GM10248 (cell line): ENCODE results near the gene AGPAT3.
A peak's percentile ranks its signal among the peaks of the same experiment; 100 is the strongest.

Experiments
- CTCF ChIA-PET: fragments of 300-600 bp; sonication (Branson Sonifier 250); formaldehyde crosslinking; extraction: SDS; loops from one replicate; lab custom pipeline; 2021; ENCODE audit warnings: antibody characterized with exemption; lab: Yijun Ruan, JAX
- POLR2A ChIA-PET: fragments of 350-650 bp; sonication (Branson Sonifier 250); formaldehyde crosslinking; extraction: SDS; loops from one replicate; lab custom pipeline; 2020; ENCODE audit warnings: antibody characterized with exemption; lab: Yijun Ruan, JAX
- DNase-seq: peaks from one replicate; pipeline ENCODE4 v3.0.0; 2012; ENCODE audit errors: extremely low spot score
- CTCF ChIP-seq: IDR thresholded peaks from 2 replicates; pipeline ENCODE4 v1.5.1; 2012; ENCODE audit warnings: mild to moderate bottlenecking, low read depth; ENCODE audit errors: extremely low read depth, missing control alignments, control extremely low read depth

Gene AGPAT3

DNA sequence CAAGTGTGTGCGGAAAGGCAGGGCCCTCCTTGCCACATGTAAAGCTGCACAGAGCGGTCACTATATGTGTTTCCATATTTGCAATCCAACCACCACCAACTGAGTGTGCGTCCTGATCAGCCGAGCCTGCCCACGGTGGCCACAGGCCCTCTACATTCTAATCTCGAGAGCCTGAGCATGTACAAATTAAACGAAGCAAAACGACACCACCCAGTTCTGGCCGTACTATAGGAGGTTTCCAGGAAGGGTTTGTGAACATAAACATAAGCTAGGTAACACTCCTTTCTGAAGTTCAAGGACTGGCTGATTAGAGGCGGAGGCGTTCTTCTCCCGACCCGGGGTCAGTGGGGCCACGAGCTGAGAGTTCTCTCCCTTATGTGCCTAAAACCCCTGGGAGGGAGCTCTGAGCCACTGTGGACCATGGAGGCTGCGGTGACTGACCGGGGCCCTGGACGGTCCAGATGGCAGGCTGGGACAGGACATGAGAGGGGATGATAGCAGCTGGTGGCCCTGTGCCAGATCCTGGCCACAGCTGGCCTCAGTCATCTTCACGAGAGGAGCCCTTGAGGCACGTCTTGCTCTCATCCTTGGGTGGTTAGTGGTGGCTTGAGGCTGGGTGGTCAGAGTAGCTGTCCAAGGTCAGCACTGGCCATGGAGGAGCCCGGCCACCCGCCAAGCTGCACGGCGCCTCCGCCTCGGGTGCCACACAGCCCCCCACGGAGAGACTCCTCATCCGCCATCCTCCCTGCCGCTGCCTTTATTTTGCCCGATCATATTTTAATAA is 108.0 kb downstream of the AGPAT3 start:
- DNase-seq = no peak
- no peak for TF ChIP-seq CTCF
- POLR2A ChIA-PET = no interaction called here
- CTCF ChIA-PET = no interaction called here

GRCh38 chr21:43973634-43973955 is 108.6 kb downstream of the AGPAT3 start:
- POLR2A ChIA-PET = no interaction called here
- CTCF ChIA-PET = no interaction called here
- DNase-seq = no peak
- no peak for TF ChIP-seq CTCF

GRCh38 chr21:43974791-43975468 is 109.9 kb downstream of the AGPAT3 start:
- DNase-seq = no peak
- CTCF ChIA-PET = interaction anchor here (0.6 to 3.3 kb wide), 29 partner anchors 9 to 246 kb away, joined by 3 to 19 read pairs (median 5); partner anchors contain the start of gene RRP1
- POLR2A ChIA-PET = no interaction called here
- no peak for TF ChIP-seq CTCF

DNA sequence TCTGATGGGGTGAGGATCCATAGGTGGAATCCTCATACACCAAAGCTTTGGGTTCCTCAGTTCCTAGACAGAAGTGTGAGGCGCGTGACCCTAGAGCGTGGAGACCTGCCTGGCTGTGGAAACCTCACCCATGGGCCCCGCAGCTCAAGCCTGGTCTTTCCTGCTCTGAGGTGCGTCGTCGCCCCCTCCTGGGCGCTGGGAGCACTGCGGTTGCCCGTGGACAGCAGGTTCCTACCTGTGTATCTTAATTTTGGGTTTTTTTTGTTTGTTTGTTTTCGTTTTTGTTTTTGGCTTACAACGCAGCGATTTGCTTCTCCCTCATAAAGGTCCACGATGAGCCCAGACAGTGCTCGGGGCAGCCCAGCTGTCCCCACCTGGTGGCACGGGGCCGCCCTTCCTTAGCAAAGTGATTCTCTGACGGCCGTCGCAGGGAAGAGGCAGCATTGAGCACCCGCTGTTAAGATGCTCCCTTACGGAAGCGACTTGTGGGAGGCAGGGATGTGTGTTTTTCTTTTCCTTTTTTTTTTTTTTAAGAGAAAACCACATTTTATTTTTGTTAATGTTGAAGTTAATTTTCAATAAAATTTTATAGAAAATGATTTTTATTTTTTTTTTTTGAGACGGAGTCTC is 110.6 kb downstream of the AGPAT3 start:
- POLR2A ChIA-PET = no interaction called here
- peak; percentile 89 for DNase-seq
- CTCF ChIA-PET = interaction anchor here (0.6 to 3.3 kb wide), 29 partner anchors 10 to 247 kb away, joined by 3 to 19 read pairs (median 5); partner anchors contain the start of gene RRP1
- peak; percentile 96 for TF ChIP-seq CTCF

- CTCF ChIA-PET = interaction anchor here (0.7 to 3.3 kb wide), 11 partner anchors 11 to 207 kb away, joined by 3 to 19 read pairs (median 4); no protein-coding TSS in a partner anchor
- POLR2A ChIA-PET = no interaction called here
- no peak for DNase-seq
- TF ChIP-seq CTCF = no peak
Measured at GRCh38 chr21:43976661-43977060, 111.6 kb downstream of the AGPAT3 start.

GRCh38 chr21:43978060-43978459 is 113.0 kb downstream of the AGPAT3 start:
- no peak for DNase-seq
- no peak for TF ChIP-seq CTCF
- ChIA-PET CTCF (interaction anchor here (1.2 to 3.3 kb wide), 2 partner anchors 9 to 36 kb away, joined by 3 to 19 read pairs; no protein-coding TSS in a partner anchor), POLR2A (no interaction called here)
